H1 (cell line): ENCODE data around the gene YOD1. TPM values are rescaled to one million over a fixed set of nuclear protein-coding genes. Genes with fewer than 3 reads are reported as not detected.

Experiments used
- FOSL1 ChIP-seq: IDR thresholded peaks from 2 replicates; pipeline ENCODE4 v1.6.1; 2011; ENCODE audit warnings: mild to moderate bottlenecking, low read depth, low read length, moderate library complexity; ENCODE audit not compliant: insufficient read depth
- PHF8 ChIP-seq: fragments of 200-600 bp; sonication (generic); conservative IDR thresholded peaks from 2 replicates; pipeline ENCODE4 v1.7.1; 2012; ENCODE audit warnings: low read depth, mild to moderate bottlenecking, inconsistent platforms, low read length, moderate library complexity
- polyA plus RNA-seq, 7 experiments: library from polyadenylated mRNA; depleted of rRNA in 3 of 7; stranded (reverse) in 5 of 7; unstranded in 2 of 7; fragments of >200 nt in 5 of 7; fragments of 200-250 nt in 2 of 7; gene quantifications; 1 replicate in 5 of 7; 2 replicates in 1 of 7; 4 replicates in 1 of 7; pipeline versions ENCODE4 v1.2.1 to v1.2.3, GENCODE V29; 2011 to 2013; ENCODE audit warnings: missing spikeins in 2 of 7, mixed read lengths in 2 of 7
- total RNA-seq: library from RNA; stranded (reverse); fragmentation: NEBNext Ultra II Directional; extraction: Animal tissue kit (Norgen Biotek cat#: 25700); gene quantifications from 2 replicates; pipeline ENCODE4 v1.2.1, GENCODE V29; 2021

YOD1 gene
- total and polyA plus RNA-seq, 2 of the 8 experiments (the other 6 are each of a cell fraction or from before 2014, with no cell fraction given), result 1.9 to 11.8 TPM

DNA sequence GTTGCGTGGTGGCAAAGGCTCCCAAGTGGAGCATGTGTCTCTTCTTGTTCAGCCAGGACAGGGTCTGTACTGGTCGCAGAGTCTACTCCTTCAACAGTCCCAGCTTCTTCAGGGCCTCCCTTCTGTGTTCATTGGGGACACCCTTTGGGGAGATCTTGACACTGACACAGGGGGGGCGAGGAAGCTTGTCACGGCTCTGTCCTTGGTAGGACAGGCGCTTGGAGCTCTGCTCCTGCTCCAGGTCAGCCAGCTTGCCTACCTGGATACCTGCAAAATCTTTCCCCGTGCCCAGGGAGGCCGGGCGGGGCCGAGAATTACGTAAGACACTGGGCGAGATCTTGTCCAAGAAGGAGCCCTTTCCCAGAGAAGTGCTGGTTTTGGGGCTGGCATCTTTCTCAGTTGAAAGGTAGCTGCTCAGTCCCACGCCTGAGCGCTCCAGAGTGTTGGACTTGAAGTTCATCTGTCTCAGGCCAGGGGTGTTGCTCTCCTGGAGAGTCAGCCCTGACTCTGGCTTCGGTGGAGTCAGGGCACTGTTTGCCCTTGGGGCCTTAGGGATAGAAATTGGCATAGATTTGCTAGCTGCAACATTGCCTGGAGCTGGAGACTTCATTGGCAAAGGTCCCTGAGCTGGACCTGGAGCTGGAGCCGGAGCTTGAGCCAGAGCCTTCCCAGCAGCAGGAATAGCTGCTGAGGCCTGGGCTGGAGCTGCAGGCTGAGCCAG lies 29.0 kb downstream of the YOD1 start (continued):
- TF ChIP-seq PHF8, result no peak
- no peak for TF ChIP-seq FOSL1
- TF ChIP-seq, all 59 proteins: peak for 0
